22Rv1 (cell line): ENCODE results near the gene MTREX.

Experiments used
- CTCF ChIP-seq: fragments of 450-650 bp; IDR thresholded peaks from 2 replicates; pipeline ENCODE4 v1.5.1; 2017; ENCODE audit warnings: mild to moderate bottlenecking
- ZFX ChIP-seq: fragments of 450-650 bp; IDR thresholded peaks from 2 replicates; pipeline ENCODE4 v1.6.1; 2017; ENCODE audit warnings: antibody characterized with exemption, borderline replicate concordance

GRCh38 chr5:55407984-55408383 is 100.2 kb downstream of the MTREX start:
- no peak for TF ChIP-seq CTCF
- TF ChIP-seq ZFX: no peak
